DMS153 treated with DMSO at 0.1 percent for 48 hours (cell line): ENCODE measurements around the gene MIAT.

Experiments
- DNase-seq: peaks from one replicate; lab custom pipeline; 2025; ENCODE audit not compliant: unreplicated experiment; lab: John Stamatoyannopoulos, UW

Gene MIAT

DNA sequence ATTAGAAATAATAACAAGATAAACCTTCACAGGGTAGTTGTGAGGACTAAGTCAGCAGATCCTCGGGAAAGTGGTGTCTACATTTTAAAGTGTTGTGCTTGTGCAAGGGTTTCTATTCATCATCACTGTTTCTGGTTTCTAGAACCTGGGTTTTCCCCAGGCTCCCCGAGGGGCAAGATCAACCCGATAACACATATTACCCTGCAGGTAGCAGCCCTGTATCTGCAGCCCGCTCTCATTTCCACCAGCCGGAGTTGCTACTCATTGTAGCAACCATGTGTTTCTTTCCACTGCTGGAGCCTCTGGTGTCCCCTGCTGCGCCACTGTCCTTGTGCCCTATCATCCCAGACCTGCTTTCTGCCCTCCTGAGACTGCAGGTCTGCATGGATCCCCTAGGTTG is 67.0 kb downstream of the MIAT start:
- no peak for DNase-seq

GRCh38 chr22:26725012-26725676 is 67.8 kb downstream of the MIAT start:
- DNase-seq = no peak
